DND-41 (cell line): ENCODE data around the gene ANKK1.

Experiments
- CTCF ChIP-seq: IDR thresholded peaks from 2 replicates; pipeline ENCODE4 v1.5.1; 2012; ENCODE audit warnings: borderline replicate concordance, low read length, moderate library complexity, mild to moderate bottlenecking; ENCODE audit not compliant: poor library complexity, severe bottlenecking; ENCODE audit errors: extremely low read depth
- EZH2 ChIP-seq: IDR thresholded peaks from 3 replicates; pipeline ENCODE4 v1.6.1; 2012; ENCODE audit warnings: borderline replicate concordance, low read depth, mild to moderate bottlenecking, moderate library complexity, low read length, inconsistent platforms; ENCODE audit not compliant: severe bottlenecking

- TF ChIP-seq CTCF (no peak), EZH2 (no peak)
Observed at GRCh38 chr11:113446938-113447337, 59.4 kb downstream of the ANKK1 start.
